Endothelial cell of umbilical vein (primary cell): Measurements from ENCODE around the gene DDIT4. TPM values are rescaled to one million over a fixed set of nuclear protein-coding genes. Genes with fewer than 3 reads are reported as not detected.

ENCODE experiments used
- BruUV-seq: library from RNA; stranded (reverse); fragments of 400-500 nt; replicated peaks from 2 replicates; lab custom pipeline; 2021; lab: Mats Ljungman, UMichigan
- CTCF ChIA-PET: fragments of 300-600, 350-600 bp; sonication (Branson Sonifier 250); formaldehyde crosslinking; loops from one replicate; lab custom pipeline; 2021; ENCODE audit warnings: antibody characterized with exemption, inconsistent platforms; lab: Charles Lee
- POLR2A ChIA-PET: fragments of 300-600, 350-600 bp; sonication (Branson Sonifier 250); formaldehyde crosslinking; loops from one replicate; lab custom pipeline; 2021; ENCODE audit warnings: antibody characterized with exemption, inconsistent platforms; lab: Charles Lee
- DNase-seq: peaks from one replicate; pipeline ENCODE4 v3.0.0-alpha.2; 2011; ENCODE audit warnings: low read depth, low spot score
- FAIRE-seq: peaks from 2 replicates; lab custom pipeline; 2011; peaks lifted over from hg19 to GRCh38; lab: Jason Lieb, UNC
- H2AFZ ChIP-seq: 2 replicates; pipeline ENCODE4 v1.6.0; 2012; ENCODE audit warnings: low read depth, low read length, control low read depth, inconsistent platforms
- H3K27ac ChIP-seq: 2 replicates; pipeline ENCODE4 v1.5.1; 2011; ENCODE audit warnings: low read depth, mild to moderate bottlenecking, control low read depth, low read length, moderate library complexity; ENCODE audit not compliant: insufficient read depth
- H3K27me3 ChIP-seq, 2 experiments: 2 replicates each; pipeline versions ENCODE4 v1.6.0 to v1.6.1; 2011; ENCODE audit warnings: low read length in 2 of 2, mixed read lengths in 1 of 2; ENCODE audit not compliant: control insufficient read depth in 2 of 2, insufficient read depth in 2 of 2
- H3K36me3 ChIP-seq, 2 experiments: 2 replicates in 1 of 2; 3 replicates in 1 of 2; pipeline ENCODE4 v1.5.1; 2011; ENCODE audit warnings: low read length in 2 of 2, mild to moderate bottlenecking in 1 of 2, moderate library complexity in 1 of 2; ENCODE audit not compliant: control insufficient read depth in 2 of 2, insufficient read depth in 2 of 2; ENCODE audit errors: extremely low read depth in 1 of 2
- H3K4me1 ChIP-seq: 3 replicates; pipeline ENCODE4 v1.5.1; 2011; ENCODE audit warnings: mild to moderate bottlenecking, low read length; ENCODE audit not compliant: control insufficient read depth, insufficient read depth; ENCODE audit errors: extremely low read depth
- H3K4me2 ChIP-seq: 2 replicates; pipeline ENCODE4 v1.6.1; 2011; ENCODE audit warnings: low read length, control low read depth, mixed read lengths; ENCODE audit not compliant: insufficient read depth
- H3K4me3 ChIP-seq, 3 experiments: fragments of 200-600 bp in 1 of 3; sonication (generic), shearing (Covaris generic) in 1 of 3; replicated peaks in 1 of 3; 2 replicates each; pipeline ENCODE4 v1.5.1; 2011 to 2016; ENCODE audit warnings: control low read depth in 3 of 3, low read length in 3 of 3, mild to moderate bottlenecking in 2 of 3, inconsistent platforms in 1 of 3, low read depth in 1 of 3, moderate library complexity in 1 of 3; ENCODE audit not compliant: insufficient read depth in 1 of 3
- H3K79me2 ChIP-seq: 2 replicates; pipeline ENCODE4 v1.6.0; 2012; ENCODE audit warnings: low read length, inconsistent platforms; ENCODE audit not compliant: control insufficient read depth, insufficient read depth
- H3K9ac ChIP-seq: replicated peaks from 2 replicates; pipeline ENCODE3; 2011; ENCODE audit warnings: low read length, control low read depth; ENCODE audit not compliant: insufficient read depth; ENCODE audit errors: extremely low read depth
- H3K9me1 ChIP-seq: replicated peaks from 3 replicates; pipeline ENCODE4 v1.6.0; 2011; ENCODE audit warnings: mild to moderate bottlenecking, low read length; ENCODE audit not compliant: control insufficient read depth, insufficient read depth; ENCODE audit errors: extremely low read depth
- H3K9me3 ChIP-seq: replicated peaks from 2 replicates; pipeline ENCODE4 v1.5.1; 2012; ENCODE audit warnings: low read length, inconsistent platforms; ENCODE audit not compliant: control insufficient read depth, insufficient read depth
- H4K20me1 ChIP-seq: replicated peaks from 2 replicates; pipeline ENCODE3; 2011; ENCODE audit warnings: mild to moderate bottlenecking, low read length; ENCODE audit not compliant: control insufficient read depth, insufficient read depth; ENCODE audit errors: extremely low read depth
- EZH2 ChIP-seq: IDR thresholded peaks from 2 replicates; pipeline ENCODE4 v1.6.1; 2012; ENCODE audit warnings: borderline replicate concordance, low read depth, mild to moderate bottlenecking, moderate library complexity, low read length, inconsistent platforms; ENCODE audit not compliant: severe bottlenecking
- FOS ChIP-seq: IDR thresholded peaks from 2 replicates; pipeline ENCODE4 v1.6.1; 2011; ENCODE audit warnings: mild to moderate bottlenecking, low read length, moderate library complexity, borderline replicate concordance; ENCODE audit not compliant: insufficient read depth
- GATA2 ChIP-seq: IDR thresholded peaks from 2 replicates; pipeline ENCODE4 v1.7.0; 2011; ENCODE audit warnings: low read depth, mild to moderate bottlenecking, moderate library complexity, mixed read lengths, low read length; ENCODE audit not compliant: insufficient read length, insufficient read depth
- JUN ChIP-seq: IDR thresholded peaks from 2 replicates; pipeline ENCODE4 v1.6.1; 2011; ENCODE audit warnings: borderline replicate concordance, low read depth; ENCODE audit not compliant: insufficient read length, insufficient read depth
- MYC ChIP-seq: IDR thresholded peaks from one replicate; pipeline ENCODE4 v1.6.1; 2011; ENCODE audit warnings: mild to moderate bottlenecking, low read depth, low read length
- POLR2A ChIP-seq: IDR thresholded peaks from 2 replicates; pipeline ENCODE4 v1.6.1; 2012; ENCODE audit warnings: low read depth, mild to moderate bottlenecking, control low read depth, low read length
- POLR2AphosphoS5 ChIP-seq: IDR thresholded peaks from 2 replicates; pipeline ENCODE4 v1.6.1; 2012; ENCODE audit warnings: low read depth, mild to moderate bottlenecking, control low read depth, low read length, moderate library complexity; ENCODE audit not compliant: insufficient read depth
- dilution Hi-C: fragments of 300-500 bp; cut with MboI; formaldehyde crosslinking; loops from one replicate; pipeline ENCODE4 v1.15.0; 2019; ENCODE audit warnings: low sequenced_read_pairs; ENCODE audit not compliant: extremely low pct_ligation_motif_present
- intact Hi-C: fragments of 100-400 bp; cut with micrococcal nuclease; formaldehyde crosslinking; loops from one replicate; pipeline ENCODE4 v1.10.0; 2022
- polyA plus RNA-seq, 4 experiments: library from polyadenylated mRNA; depleted of rRNA in 3 of 4; stranded (reverse) in 3 of 4; unstranded in 1 of 4; fragments of >200 nt; gene quantifications; 2 replicates each; pipeline versions ENCODE4 v1.2.1 to v1.2.3, GENCODE V29; 2011 to 2012; ENCODE audit warnings: missing spikeins in 1 of 4
- total RNA-seq: library from RNA; stranded (reverse); gene quantifications from 2 replicates; pipeline ENCODE4 v1.2.3, GENCODE V29; 2021
- TF ChIP-seq, protein P1 (sequence below), 2 donors: IDR thresholded peaks; 1 replicate in 1 of 2; 2 replicates in 1 of 2; pipeline ENCODE4 v1.5.1; 2011; ENCODE audit warnings: low read length in 2 of 2, mild to moderate bottlenecking in 2 of 2, moderate library complexity in 2 of 2, control low read depth in 1 of 2, inconsistent platforms in 1 of 2, low read depth in 1 of 2; ENCODE audit not compliant: insufficient read depth in 1 of 2; ENCODE audit errors: extremely low read depth in 1 of 2
- TF ChIP-seq, protein P2 (sequence below): IDR thresholded peaks from 2 replicates; pipeline ENCODE4 v1.6.1; 2011; ENCODE audit not compliant: insufficient read depth, insufficient read length

DDIT4 gene
- total and polyA plus RNA-seq, 2 donors (not counting 3 experiments of a cell fraction or from before 2014, with no cell fraction given) = 60.4 to 65.3 TPM

DNA sequence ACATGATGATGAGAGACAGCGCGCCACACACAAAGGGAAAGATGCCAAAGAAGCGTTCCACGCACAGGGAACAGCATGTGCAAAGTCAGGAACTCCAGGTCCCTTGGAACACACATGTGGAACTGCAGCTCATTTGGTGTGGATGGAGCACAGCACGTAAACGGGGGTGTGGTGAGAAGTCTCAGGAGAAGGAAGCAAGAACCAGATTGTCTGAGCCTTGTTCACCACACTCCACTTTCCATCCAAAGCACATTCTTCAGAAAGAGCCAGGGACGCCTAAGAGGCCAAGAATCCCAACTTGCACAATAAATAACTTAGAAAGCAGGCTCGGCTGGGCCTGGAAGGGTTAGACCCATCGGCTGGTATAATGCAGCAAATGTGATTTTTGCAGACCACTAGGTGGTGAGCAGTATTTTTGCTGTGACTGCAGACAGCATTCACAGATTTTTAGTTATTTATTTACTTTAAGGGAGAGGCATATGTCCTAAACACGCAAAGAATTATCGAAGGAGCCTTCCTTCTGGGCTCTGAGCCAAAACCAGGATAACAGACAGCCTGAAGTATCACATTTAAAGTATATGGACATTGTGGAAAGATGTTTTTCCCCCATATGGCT, 29.8 kb upstream of the DDIT4 start:
- Histone ChIP-seq H3K4me3 (no peak overlapping the region), H3K9ac (no peak overlapping the region), H3K36me3 (no peaks in the 10 kb centered on the region), H3K9me3 (no peaks in the 10 kb centered on the region), H2AFZ (peak overlapping the region; percentile 66), H3K27ac (peak overlapping the region; percentile 9), H3K4me2 (no peak overlapping the region), H4K20me1 (no peaks in the 10 kb centered on the region), H3K79me2 (no peaks in the 10 kb centered on the region), H3K9me1 (no peaks in the 10 kb centered on the region), H3K4me1 (peaks cover 46% of the 10 kb centered on the region), H3K27me3 (no peaks in the 10 kb centered on the region)
- peak; percentile 48 for DNase-seq
- CTCF ChIA-PET = interaction anchor here (0.7 to 2.1 kb wide), 5 partner anchors 20 to 266 kb away, joined by 3 to 5 read pairs (median 4); no protein-coding TSS in a partner anchor
- peak; percentile 65 for FAIRE-seq
- POLR2A ChIA-PET = no interaction called here
- TF ChIP-seq FOS (no peak), MYC (no peak)
- TF ChIP-seq, protein P1, sequence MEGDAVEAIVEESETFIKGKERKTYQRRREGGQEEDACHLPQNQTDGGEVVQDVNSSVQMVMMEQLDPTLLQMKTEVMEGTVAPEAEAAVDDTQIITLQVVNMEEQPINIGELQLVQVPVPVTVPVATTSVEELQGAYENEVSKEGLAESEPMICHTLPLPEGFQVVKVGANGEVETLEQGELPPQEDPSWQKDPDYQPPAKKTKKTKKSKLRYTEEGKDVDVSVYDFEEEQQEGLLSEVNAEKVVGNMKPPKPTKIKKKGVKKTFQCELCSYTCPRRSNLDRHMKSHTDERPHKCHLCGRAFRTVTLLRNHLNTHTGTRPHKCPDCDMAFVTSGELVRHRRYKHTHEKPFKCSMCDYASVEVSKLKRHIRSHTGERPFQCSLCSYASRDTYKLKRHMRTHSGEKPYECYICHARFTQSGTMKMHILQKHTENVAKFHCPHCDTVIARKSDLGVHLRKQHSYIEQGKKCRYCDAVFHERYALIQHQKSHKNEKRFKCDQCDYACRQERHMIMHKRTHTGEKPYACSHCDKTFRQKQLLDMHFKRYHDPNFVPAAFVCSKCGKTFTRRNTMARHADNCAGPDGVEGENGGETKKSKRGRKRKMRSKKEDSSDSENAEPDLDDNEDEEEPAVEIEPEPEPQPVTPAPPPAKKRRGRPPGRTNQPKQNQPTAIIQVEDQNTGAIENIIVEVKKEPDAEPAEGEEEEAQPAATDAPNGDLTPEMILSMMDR (IDR thresholded peaks at IDR 0.05; ENCODE audit: extremely low read depth in 1 of 2, insufficient read depth in 1 of 2, low read depth in 1 of 2, low read length in 2 of 2) = peak in 1 of 2 donors; percentile 23
- dilution Hi-C loops (no loop called here), intact Hi-C loops (no loop called here)
- BruUV-seq = no TSS peak

DNA sequence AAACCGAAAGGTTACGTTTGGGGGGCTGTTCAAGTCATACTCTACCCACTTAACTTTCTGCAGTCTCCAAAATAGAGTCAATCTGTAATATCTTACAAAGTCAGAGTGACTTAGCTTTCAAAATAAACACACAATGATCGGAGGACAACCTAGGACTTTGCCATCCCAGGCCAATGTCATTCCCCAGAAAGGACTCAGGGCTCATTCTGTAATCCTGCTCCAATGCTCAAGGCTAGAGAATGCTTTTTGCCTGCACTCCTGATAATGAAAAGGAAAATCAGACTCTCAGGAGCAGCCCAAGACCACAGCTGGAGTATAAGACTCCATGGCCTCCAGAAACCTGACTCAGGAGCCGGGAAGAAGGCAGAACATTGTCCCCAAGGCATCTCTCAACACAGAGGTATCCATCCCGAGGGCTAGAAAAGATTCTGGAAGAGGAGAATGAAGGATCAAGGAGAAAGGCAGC, 29.1 kb upstream of the DDIT4 start:
- dilution Hi-C loops = no loop called here
- intact Hi-C loops = no loop called here
- Histone ChIP-seq H3K9me3 (no peaks in the 10 kb centered on the region), H3K9me1 (no peaks in the 10 kb centered on the region), H3K27me3 (no peaks in the 10 kb centered on the region), H4K20me1 (no peaks in the 10 kb centered on the region), H3K4me3 (no peak overlapping the region), H3K36me3 (no peaks in the 10 kb centered on the region), H2AFZ (peak overlapping the region; percentile 66), H3K4me1 (peaks cover 51% of the 10 kb centered on the region), H3K27ac (peak overlapping the region; percentile 5), H3K79me2 (no peaks in the 10 kb centered on the region), H3K9ac (no peak overlapping the region), H3K4me2 (no peak overlapping the region)
- POLR2A ChIA-PET = no interaction called here
- TF ChIP-seq JUN = no peak
- no peak for TF ChIP-seq POLR2A
- TF ChIP-seq GATA2 = no peak
- TF ChIP-seq EZH2 = no peak
- TF ChIP-seq, protein P1 (IDR thresholded peaks at IDR 0.05; ENCODE audit: extremely low read depth in 1 of 2, insufficient read depth in 1 of 2, low read depth in 1 of 2, low read length in 2 of 2) = no peak
- TF ChIP-seq FOS = no peak
- TF ChIP-seq, protein P2, sequence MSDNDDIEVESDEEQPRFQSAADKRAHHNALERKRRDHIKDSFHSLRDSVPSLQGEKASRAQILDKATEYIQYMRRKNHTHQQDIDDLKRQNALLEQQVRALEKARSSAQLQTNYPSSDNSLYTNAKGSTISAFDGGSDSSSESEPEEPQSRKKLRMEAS = no peak
- no peak for TF ChIP-seq POLR2AphosphoS5
- TF ChIP-seq MYC = no peak
- no TSS peak for BruUV-seq
- FAIRE-seq = peak; percentile 63
- no peak for DNase-seq
- CTCF ChIA-PET = interaction anchor here (0.8 kb wide), 1 partner anchor 119 kb away, joined by 3 read pairs; no protein-coding TSS in a partner anchor
